Measurements from ENCODE around the gene OR6Q1.

OR6Q1 gene

GRCh38 chr11:58058276-58059006, 27.7 kb downstream of the OR6Q1 start:
- no peak for FAIRE-seq

GRCh38 chr11:58059007-58059350, 28.2 kb downstream of the OR6Q1 start:
- no peak for FAIRE-seq

- no peak for FAIRE-seq
Measured at GRCh38 chr11:58060535-58060934, 29.8 kb downstream of the OR6Q1 start.

- FAIRE-seq: no peak
Measured at GRCh38 chr11:58060939-58061672, 30.4 kb downstream of the OR6Q1 start.

- no peak for FAIRE-seq
Measured at GRCh38 chr11:58061813-58062212, 31.1 kb downstream of the OR6Q1 start.

- no peak for FAIRE-seq
Measured at GRCh38 chr11:58067685-58068084, 36.9 kb downstream of the OR6Q1 start.

GRCh38 chr11:58068655-58069054, 37.9 kb downstream of the OR6Q1 start:
- no peak for FAIRE-seq

GRCh38 chr11:58070585-58070984, 39.8 kb downstream of the OR6Q1 start:
- FAIRE-seq: no peak

GRCh38 chr11:58075781-58076180, 45.0 kb downstream of the OR6Q1 start:
- no peak for FAIRE-seq

All from A204.1 (cell line).